Measurements from ENCODE around the gene MS4A1.
"Not testable (repeated sequence)": the region's sequence is repeated elsewhere in the genome, so short reads cannot be mapped to it uniquely, and the experiment has no call there.

Gene MS4A1

DNA sequence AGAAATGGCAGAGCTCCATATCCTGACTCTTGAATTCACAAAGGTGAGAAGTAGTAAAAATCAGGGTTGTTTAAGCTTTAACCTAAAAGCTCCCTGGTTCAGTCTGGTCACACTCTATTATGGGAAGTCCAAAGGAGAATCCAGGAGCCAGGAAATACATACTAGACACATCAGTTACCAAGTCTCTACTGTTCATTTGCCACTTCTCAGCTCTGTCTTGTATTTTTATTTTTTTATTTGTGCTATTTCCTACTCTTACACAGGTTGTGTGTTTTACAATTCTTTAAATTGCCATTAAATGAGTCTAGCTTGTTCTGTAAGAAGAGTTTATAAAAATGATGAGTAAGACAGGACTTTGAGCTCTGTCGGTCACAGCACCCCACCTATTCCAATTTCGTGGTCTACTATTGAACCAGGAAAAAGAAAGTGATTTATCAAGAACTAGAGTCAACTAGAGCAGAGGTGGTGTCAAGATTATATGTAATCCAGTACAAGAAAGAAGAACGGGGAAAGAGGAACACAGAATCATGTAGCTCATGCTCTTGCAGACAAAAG is 46.7 kb downstream of the MS4A1 start:
- TF ChIP-seq, protein P1, sequence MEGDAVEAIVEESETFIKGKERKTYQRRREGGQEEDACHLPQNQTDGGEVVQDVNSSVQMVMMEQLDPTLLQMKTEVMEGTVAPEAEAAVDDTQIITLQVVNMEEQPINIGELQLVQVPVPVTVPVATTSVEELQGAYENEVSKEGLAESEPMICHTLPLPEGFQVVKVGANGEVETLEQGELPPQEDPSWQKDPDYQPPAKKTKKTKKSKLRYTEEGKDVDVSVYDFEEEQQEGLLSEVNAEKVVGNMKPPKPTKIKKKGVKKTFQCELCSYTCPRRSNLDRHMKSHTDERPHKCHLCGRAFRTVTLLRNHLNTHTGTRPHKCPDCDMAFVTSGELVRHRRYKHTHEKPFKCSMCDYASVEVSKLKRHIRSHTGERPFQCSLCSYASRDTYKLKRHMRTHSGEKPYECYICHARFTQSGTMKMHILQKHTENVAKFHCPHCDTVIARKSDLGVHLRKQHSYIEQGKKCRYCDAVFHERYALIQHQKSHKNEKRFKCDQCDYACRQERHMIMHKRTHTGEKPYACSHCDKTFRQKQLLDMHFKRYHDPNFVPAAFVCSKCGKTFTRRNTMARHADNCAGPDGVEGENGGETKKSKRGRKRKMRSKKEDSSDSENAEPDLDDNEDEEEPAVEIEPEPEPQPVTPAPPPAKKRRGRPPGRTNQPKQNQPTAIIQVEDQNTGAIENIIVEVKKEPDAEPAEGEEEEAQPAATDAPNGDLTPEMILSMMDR (IDR thresholded peaks at IDR 0.05; ENCODE audit: insufficient read depth, low read length, poor library complexity, severe bottlenecking): no peak
- no peak overlapping the region for H3K4me3 ChIP-seq (replicated peaks; ENCODE audit: low read depth, low read length)
- no peak for DNase-seq (ENCODE audit: extremely low read depth, insufficient read length)

DNA sequence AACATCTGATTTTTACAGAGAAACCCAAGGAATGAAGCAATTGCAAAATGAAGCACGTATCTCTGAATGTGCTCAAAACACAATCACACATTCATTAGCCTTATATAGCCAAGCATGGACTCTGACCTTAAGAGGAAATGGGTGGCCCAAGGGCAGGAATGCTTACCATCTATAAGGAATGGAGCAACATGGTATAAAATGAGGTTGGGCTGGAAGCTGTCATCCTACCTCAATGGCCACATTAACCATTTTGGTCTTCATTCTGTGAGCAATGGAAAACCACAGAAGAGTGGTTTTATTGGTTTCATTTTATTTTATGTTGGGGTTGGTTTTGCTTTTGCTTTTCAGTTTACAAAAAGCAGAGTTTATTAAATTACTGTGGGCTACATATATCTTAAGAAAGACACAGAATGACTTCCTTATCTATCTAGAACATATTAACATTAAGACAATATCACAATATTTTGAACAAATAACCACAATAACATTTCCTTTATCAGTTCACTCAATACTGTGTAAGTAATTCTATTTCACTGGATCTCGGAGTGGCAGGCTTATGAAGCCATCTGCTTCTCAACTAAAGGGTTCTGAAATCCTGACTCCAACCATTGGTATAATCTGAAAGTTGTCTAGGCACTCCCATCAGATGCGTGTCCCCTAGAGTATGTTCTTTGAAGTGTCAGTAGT is 48.7 kb downstream of the MS4A1 start:
- H3K27me3 ChIP-seq (replicated peaks; ENCODE audit: control insufficient read depth, insufficient read depth, low read length): no peaks in the 10 kb centered on the region
- no peak for DNase-seq (ENCODE audit: extremely low read depth, insufficient read length)

More for the DNA sequence above, 46.7 kb downstream of the MS4A1 start:
- H3K27me3 ChIP-seq (replicated peaks; ENCODE audit: control insufficient read depth, insufficient read depth, low read length): no peaks in the 10 kb centered on the region
- H3K36me3 ChIP-seq (ENCODE audit: control insufficient read depth, insufficient read depth, low read length): no peaks in the 10 kb centered on the region

DNA sequence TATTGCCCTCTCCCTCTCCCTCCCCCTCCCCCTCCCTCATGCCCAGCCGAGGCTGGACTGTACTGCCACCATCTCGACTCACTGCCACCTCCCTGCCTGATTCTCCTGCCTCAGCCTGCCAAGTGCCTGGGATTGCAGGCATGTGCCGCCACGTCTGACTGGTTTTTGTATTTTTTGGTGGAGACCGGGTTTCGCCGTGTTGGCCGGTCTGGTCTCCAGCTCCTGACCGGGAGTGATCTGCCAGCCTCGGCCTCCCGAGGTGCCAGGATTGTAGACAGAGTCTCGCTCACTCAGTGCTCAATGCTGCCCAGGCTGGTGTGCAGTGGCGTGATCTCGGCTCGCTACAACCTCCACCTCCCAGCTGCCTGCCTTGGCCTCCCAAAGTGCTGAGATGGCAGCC is 54.0 kb downstream of the MS4A1 start:
- H3K27me3 ChIP-seq (replicated peaks; ENCODE audit: control insufficient read depth, insufficient read depth, low read length); H3K4me3 ChIP-seq (replicated peaks; ENCODE audit: low read depth, low read length); H3K36me3 ChIP-seq (ENCODE audit: control insufficient read depth, insufficient read depth, low read length); DNase-seq (ENCODE audit: extremely low read depth, insufficient read length): not testable (repeated sequence)

More for the DNA sequence above, 48.7 kb downstream of the MS4A1 start:
- H3K4me3 ChIP-seq (replicated peaks; ENCODE audit: low read depth, low read length): no peak overlapping the region
- no peaks in the 10 kb centered on the region for H3K36me3 ChIP-seq (ENCODE audit: control insufficient read depth, insufficient read depth, low read length)
- TF ChIP-seq, protein P1 (IDR thresholded peaks at IDR 0.05; ENCODE audit: insufficient read depth, low read length, poor library complexity, severe bottlenecking): no peak

DNA sequence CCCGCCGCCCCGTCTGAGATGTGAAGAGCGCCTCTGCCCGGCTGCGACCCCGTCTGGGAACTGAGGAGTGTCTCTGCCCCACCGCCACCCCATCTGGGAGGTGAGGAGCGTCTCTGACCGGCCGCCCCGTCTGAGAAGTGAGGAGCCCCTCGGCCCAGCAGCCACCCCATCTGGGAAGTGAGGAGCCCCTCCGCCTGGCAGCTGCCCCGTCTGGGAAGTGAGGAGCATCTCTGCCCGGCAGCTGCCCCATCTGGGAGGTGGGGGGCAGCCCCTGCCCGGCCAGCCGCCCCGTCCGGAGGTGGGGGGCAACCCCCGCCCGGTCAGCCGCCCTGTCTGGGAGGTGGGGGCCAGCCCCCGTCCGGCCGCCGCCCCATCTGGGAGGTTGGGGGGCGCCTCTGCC is 54.6 kb downstream of the MS4A1 start:
- H3K27me3 ChIP-seq (replicated peaks; ENCODE audit: control insufficient read depth, insufficient read depth, low read length); H3K4me3 ChIP-seq (replicated peaks; ENCODE audit: low read depth, low read length); H3K36me3 ChIP-seq (ENCODE audit: control insufficient read depth, insufficient read depth, low read length); DNase-seq (ENCODE audit: extremely low read depth, insufficient read length): not testable (repeated sequence)

DNA sequence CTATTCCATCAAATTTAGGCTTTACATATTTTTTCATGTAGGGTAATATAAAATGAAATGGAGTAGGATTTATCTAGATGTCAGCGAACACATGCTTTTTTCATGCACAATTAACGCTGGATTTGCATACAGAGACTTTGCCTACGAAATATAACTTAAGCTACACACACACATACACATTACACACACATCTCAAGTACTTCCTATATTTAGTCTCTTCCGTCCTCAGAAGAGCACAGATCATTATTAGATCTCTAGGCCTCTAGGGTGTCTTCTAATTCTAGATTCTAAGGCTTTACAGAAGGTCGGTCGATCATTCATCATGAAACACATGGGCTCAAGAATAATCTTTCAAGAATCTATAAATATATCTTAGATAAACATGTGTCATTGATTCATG is 55.7 kb downstream of the MS4A1 start:
- Histone ChIP-seq H3K4me3 (replicated peaks; ENCODE audit: low read depth, low read length) (no peak overlapping the region), H3K36me3 (ENCODE audit: control insufficient read depth, insufficient read depth, low read length) (no peaks in the 10 kb centered on the region), H3K27me3 (replicated peaks; ENCODE audit: control insufficient read depth, insufficient read depth, low read length) (no peaks in the 10 kb centered on the region)
- DNase-seq (ENCODE audit: extremely low read depth, insufficient read length): no peak
- TF ChIP-seq, protein P1 (IDR thresholded peaks at IDR 0.05; ENCODE audit: insufficient read depth, low read length, poor library complexity, severe bottlenecking): no peak

DNA sequence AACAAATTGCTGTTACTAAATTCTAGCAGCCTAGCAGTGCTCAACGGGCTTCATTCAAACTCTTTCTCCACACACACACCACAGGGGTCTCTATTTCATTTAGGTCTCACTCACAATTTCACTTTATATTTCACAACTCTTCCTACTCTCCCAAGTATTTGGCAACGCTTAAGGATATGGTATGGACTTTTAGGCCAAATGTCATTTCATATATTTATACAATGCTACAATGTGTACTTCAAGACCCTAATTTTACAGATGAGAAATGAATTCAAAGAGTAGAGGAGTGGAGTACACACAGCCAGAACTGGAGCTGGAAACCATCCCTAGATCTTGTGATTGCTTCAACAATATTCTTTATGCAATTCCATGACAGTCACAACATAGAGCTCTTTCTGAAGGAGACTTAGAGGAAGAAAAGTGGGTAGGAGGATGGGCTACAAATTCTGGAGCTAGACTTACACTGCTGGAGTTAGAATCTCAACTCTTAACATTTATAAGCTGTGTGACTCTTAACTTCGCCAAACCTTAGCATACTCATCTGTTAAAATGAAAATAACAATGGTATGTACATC is 57.1 kb downstream of the MS4A1 start:
- H3K36me3 ChIP-seq (ENCODE audit: control insufficient read depth, insufficient read depth, low read length): no peaks in the 10 kb centered on the region
- H3K27me3 ChIP-seq (replicated peaks; ENCODE audit: control insufficient read depth, insufficient read depth, low read length): no peaks in the 10 kb centered on the region
- no peak for DNase-seq (ENCODE audit: extremely low read depth, insufficient read length)
- TF ChIP-seq, protein P1 (IDR thresholded peaks at IDR 0.05; ENCODE audit: insufficient read depth, low read length, poor library complexity, severe bottlenecking): no peak
- H3K4me3 ChIP-seq (replicated peaks; ENCODE audit: low read depth, low read length): no peak overlapping the region

Measured in GM06990 (cell line).